ENCODE data around the gene CCDC85A. TPM values are rescaled to one million over a fixed set of nuclear protein-coding genes. Genes with fewer than 3 reads are reported as not detected.
A peak's percentile ranks its signal among the peaks of the same experiment; 100 is the strongest.

CCDC85A gene
- total and polyA plus RNA-seq, 2 experiments from 2014 or later: 0.21 to 0.24 TPM

DNA sequence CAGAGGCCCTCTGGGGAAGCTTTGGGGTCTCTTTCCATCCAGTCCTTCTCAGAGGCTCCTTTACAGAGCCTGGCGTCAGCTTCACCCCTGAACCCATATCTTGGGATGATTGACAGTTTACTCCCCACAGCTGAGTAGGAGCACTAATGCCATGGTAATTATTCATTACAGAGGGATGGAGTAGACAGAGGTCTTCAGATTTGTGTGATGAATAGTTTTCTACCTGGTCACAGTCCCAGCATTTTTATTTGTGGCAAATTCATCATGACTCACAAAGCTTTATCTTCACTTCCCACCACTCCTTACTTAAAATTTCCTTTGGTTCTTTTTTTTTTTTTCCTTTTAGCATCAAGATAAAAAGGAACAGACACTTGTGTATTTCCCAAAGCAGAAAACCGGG is 104.2 kb downstream of the CCDC85A start:
- Histone ChIP-seq H3K4me1 (ENCODE audit: insufficient read depth) (no peaks in the 10 kb centered on the region), H3K27me3 (ENCODE audit: insufficient read depth) (no peaks in the 10 kb centered on the region), H3K4me2 (no peak overlapping the region), H3K79me2 (replicated peaks; ENCODE audit: insufficient read depth) (no peaks in the 10 kb centered on the region), H3K36me3 (ENCODE audit: insufficient read depth) (no peaks in the 10 kb centered on the region), H3K9me2 (ENCODE audit: insufficient read depth) (no peaks in the 10 kb centered on the region), H4K20me1 (replicated peaks; ENCODE audit: insufficient read depth) (no peaks in the 10 kb centered on the region), H3K27ac (ENCODE audit: low read depth) (no peak overlapping the region), H3K4me3 (no peak overlapping the region), H3F3A (replicated peaks; ENCODE audit: low read depth) (no peaks in the 10 kb centered on the region), H2AFZ (no peak overlapping the region)
- Mint-ChIP-seq H3K4me3 (no peak overlapping the region), H3K27me3 (ENCODE audit: insufficient read depth, low read depth, poor library complexity) (no peaks in the 10 kb centered on the region), H3K36me3 (ENCODE audit: low read depth) (no peaks in the 10 kb centered on the region), H3K9me3 (0 out of 3 replicates have a peak, but pooled peaks cover 3% of the 10 kb centered on the region), H3K27ac (no peak overlapping the region), H3K4me1 (peaks cover 11% of the 10 kb centered on the region)
- no peak for ATAC-seq
- no peak for DNase-seq (ENCODE audit: low spot score)
- TF ChIP-seq CREB1 (CRISPR knock-in tag; IDR thresholded peaks at IDR 0.05; ENCODE audit: low read depth) (no peak), STAT1 (IDR thresholded peaks at IDR 0.05; ENCODE audit: unreplicated experiment) (no peak)

DNA sequence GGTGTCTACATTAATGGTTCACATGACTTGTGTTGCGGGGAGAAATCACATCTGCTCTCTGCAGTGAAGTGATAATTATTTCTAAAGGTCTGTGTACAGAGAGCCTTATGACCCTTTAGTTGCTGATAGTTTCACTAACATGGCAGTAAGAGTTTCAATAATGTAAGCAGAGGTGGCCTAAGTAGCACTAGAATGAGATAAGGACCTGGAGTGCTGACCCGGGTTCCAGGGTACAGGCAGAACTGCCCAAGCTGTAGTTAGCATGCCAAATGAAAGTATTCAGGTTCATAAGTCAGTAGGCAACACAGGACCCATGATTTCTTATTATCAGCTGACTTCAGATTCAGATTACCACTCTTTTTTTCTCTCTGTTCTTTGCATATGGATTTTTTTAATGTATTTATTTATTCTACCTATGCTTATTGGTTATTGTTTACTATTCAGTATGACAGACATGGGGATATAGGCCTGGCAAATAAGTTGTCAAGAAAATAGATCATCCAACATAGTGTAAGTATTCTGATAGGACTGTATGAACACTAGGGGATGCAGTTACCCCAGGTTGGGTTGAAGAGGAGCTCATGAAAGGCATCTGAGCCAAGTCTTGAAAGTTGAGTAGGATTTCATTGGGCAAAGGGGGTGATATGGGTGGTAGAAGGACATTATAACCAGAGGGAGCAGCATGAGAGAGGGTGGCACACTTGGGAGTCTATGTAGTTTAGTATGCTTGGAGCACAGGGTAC is 105.2 kb downstream of the CCDC85A start:
- Histone ChIP-seq H3K4me3 (no peak overlapping the region), H3F3A (replicated peaks; ENCODE audit: low read depth) (no peaks in the 10 kb centered on the region), H3K27ac (ENCODE audit: low read depth) (no peak overlapping the region), H3K9me2 (ENCODE audit: insufficient read depth) (no peaks in the 10 kb centered on the region), H4K20me1 (replicated peaks; ENCODE audit: insufficient read depth) (no peaks in the 10 kb centered on the region), H2AFZ (no peak overlapping the region), H3K27me3 (ENCODE audit: insufficient read depth) (no peaks in the 10 kb centered on the region), H3K79me2 (replicated peaks; ENCODE audit: insufficient read depth) (no peaks in the 10 kb centered on the region), H3K4me1 (ENCODE audit: insufficient read depth) (no peaks in the 10 kb centered on the region), H3K36me3 (ENCODE audit: insufficient read depth) (no peaks in the 10 kb centered on the region), H3K4me2 (no peak overlapping the region)
- Mint-ChIP-seq H3K9me3 (0 out of 3 replicates have a peak, but pooled peaks cover 3% of the 10 kb centered on the region), H3K36me3 (ENCODE audit: low read depth) (no peaks in the 10 kb centered on the region), H3K4me1 (peaks cover 11% of the 10 kb centered on the region), H3K4me3 (no peak overlapping the region), H3K27ac (no peak overlapping the region), H3K27me3 (ENCODE audit: insufficient read depth, low read depth, poor library complexity) (no peaks in the 10 kb centered on the region)
- DNase-seq (ENCODE audit: low spot score) (peak; percentile 23), ATAC-seq (no peak; the same call in 2 of the 3 replicates)
- no peak for TF ChIP-seq STAT1 (IDR thresholded peaks at IDR 0.05; ENCODE audit: unreplicated experiment)
- TF ChIP-seq ZNF114 (CRISPR knock-in tag; IDR thresholded peaks at IDR 0.05): no peak
- TF ChIP-seq, protein P1, sequence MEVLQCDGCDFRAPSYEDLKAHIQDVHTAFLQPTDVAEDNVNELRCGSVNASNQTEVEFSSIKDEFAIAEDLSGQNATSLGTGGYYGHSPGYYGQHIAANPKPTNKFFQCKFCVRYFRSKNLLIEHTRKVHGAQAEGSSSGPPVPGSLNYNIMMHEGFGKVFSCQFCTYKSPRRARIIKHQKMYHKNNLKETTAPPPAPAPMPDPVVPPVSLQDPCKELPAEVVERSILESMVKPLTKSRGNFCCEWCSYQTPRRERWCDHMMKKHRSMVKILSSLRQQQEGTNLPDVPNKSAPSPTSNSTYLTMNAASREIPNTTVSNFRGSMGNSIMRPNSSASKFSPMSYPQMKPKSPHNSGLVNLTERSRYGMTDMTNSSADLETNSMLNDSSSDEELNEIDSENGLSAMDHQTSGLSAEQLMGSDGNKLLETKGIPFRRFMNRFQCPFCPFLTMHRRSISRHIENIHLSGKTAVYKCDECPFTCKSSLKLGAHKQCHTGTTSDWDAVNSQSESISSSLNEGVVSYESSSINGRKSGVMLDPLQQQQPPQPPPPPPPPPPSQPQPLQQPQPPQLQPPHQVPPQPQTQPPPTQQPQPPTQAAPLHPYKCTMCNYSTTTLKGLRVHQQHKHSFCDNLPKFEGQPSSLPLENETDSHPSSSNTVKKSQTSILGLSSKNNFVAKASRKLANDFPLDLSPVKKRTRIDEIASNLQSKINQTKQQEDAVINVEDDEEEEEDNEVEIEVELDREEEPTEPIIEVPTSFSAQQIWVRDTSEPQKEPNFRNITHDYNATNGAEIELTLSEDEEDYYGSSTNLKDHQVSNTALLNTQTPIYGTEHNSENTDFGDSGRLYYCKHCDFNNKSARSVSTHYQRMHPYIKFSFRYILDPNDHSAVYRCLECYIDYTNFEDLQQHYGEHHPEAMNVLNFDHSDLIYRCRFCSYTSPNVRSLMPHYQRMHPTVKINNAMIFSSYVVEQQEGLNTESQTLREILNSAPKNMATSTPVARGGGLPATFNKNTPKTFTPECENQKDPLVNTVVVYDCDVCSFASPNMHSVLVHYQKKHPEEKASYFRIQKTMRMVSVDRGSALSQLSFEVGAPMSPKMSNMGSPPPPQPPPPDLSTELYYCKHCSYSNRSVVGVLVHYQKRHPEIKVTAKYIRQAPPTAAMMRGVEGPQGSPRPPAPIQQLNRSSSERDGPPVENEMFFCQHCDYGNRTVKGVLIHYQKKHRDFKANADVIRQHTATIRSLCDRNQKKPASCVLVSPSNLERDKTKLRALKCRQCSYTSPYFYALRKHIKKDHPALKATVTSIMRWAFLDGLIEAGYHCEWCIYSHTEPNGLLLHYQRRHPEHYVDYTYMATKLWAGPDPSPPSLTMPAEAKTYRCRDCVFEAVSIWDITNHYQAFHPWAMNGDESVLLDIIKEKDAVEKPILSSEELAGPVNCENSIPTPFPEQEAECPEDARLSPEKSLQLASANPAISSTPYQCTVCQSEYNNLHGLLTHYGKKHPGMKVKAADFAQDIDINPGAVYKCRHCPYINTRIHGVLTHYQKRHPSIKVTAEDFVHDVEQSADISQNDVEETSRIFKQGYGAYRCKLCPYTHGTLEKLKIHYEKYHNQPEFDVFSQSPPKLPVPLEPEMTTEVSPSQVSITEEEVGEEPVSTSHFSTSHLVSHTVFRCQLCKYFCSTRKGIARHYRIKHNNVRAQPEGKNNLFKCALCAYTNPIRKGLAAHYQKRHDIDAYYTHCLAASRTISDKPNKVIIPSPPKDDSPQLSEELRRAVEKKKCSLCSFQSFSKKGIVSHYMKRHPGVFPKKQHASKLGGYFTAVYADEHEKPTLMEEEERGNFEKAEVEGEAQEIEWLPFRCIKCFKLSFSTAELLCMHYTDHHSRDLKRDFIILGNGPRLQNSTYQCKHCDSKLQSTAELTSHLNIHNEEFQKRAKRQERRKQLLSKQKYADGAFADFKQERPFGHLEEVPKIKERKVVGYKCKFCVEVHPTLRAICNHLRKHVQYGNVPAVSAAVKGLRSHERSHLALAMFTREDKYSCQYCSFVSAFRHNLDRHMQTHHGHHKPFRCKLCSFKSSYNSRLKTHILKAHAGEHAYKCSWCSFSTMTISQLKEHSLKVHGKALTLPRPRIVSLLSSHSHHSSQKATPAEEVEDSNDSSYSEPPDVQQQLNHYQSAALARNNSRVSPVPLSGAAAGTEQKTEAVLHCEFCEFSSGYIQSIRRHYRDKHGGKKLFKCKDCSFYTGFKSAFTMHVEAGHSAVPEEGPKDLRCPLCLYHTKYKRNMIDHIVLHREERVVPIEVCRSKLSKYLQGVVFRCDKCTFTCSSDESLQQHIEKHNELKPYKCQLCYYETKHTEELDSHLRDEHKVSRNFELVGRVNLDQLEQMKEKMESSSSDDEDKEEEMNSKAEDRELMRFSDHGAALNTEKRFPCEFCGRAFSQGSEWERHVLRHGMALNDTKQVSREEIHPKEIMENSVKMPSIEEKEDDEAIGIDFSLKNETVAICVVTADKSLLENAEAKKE (CRISPR knock-in tag; IDR thresholded peaks at IDR 0.05): no peak
- TF ChIP-seq, protein P2, sequence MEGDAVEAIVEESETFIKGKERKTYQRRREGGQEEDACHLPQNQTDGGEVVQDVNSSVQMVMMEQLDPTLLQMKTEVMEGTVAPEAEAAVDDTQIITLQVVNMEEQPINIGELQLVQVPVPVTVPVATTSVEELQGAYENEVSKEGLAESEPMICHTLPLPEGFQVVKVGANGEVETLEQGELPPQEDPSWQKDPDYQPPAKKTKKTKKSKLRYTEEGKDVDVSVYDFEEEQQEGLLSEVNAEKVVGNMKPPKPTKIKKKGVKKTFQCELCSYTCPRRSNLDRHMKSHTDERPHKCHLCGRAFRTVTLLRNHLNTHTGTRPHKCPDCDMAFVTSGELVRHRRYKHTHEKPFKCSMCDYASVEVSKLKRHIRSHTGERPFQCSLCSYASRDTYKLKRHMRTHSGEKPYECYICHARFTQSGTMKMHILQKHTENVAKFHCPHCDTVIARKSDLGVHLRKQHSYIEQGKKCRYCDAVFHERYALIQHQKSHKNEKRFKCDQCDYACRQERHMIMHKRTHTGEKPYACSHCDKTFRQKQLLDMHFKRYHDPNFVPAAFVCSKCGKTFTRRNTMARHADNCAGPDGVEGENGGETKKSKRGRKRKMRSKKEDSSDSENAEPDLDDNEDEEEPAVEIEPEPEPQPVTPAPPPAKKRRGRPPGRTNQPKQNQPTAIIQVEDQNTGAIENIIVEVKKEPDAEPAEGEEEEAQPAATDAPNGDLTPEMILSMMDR (conservative IDR thresholded peaks at IDR 0.05; ENCODE audit: low read depth in 2 of 2): peak; percentile 44 to 73
- TF ChIP-seq, protein P3, sequence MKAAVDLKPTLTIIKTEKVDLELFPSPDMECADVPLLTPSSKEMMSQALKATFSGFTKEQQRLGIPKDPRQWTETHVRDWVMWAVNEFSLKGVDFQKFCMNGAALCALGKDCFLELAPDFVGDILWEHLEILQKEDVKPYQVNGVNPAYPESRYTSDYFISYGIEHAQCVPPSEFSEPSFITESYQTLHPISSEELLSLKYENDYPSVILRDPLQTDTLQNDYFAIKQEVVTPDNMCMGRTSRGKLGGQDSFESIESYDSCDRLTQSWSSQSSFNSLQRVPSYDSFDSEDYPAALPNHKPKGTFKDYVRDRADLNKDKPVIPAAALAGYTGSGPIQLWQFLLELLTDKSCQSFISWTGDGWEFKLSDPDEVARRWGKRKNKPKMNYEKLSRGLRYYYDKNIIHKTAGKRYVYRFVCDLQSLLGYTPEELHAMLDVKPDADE (IDR thresholded peaks at IDR 0.05): no peak

Measured in GM23338 (cell line).